Activated naive CD8-positive, alpha-beta T cell treated with anti-CD3 and anti-CD28 coated beads for 36 hours (primary cell): ENCODE measurements around the gene USE1. TPM values are rescaled to one million over a fixed set of nuclear protein-coding genes. Genes with fewer than 3 reads are reported as not detected.
"Not testable (repeated sequence)": the region's sequence is repeated elsewhere in the genome, so short reads cannot be mapped to it uniquely, and the experiment has no call there.

Source experiments
- DNase-seq: peaks from one replicate; pipeline ENCODE4 v3.0.0; 2021
- H3K27ac Mint-ChIP-seq: one replicate; pipeline ENCODE4 v1.8.0; 2022; ENCODE audit warnings: mild to moderate bottlenecking, moderate library complexity, mixed read lengths
- H3K27me3 Mint-ChIP-seq: one replicate; pipeline ENCODE4 v1.8.0; 2022; ENCODE audit warnings: mild to moderate bottlenecking, mixed read lengths
- H3K36me3 Mint-ChIP-seq: one replicate; pipeline ENCODE4 v1.8.0; 2021; ENCODE audit warnings: mild to moderate bottlenecking, mixed read lengths
- H3K4me1 Mint-ChIP-seq: one replicate; pipeline ENCODE4 v1.8.0; 2021; ENCODE audit warnings: mixed read lengths
- H3K4me3 Mint-ChIP-seq: one replicate; pipeline ENCODE4 v1.8.0; 2022; ENCODE audit warnings: mild to moderate bottlenecking, moderate library complexity, mixed read lengths
- H3K9me3 Mint-ChIP-seq: one replicate; pipeline ENCODE4 v1.8.0; 2022; ENCODE audit warnings: mixed read lengths
- total RNA-seq, 2 experiments: library from RNA; stranded (reverse); gene quantifications; one replicate each; pipeline ENCODE4 v1.2.3, GENCODE V29; 2021

Gene USE1
- total RNA-seq: 10 to 100 TPM; 26.5 to 27.1 TPM

- peaks cover 31% of the 10 kb centered on the region for H3K36me3 Mint-ChIP-seq
- H3K27me3 Mint-ChIP-seq: no peaks in the 10 kb centered on the region
- no peaks in the 10 kb centered on the region for H3K9me3 Mint-ChIP-seq
- DNase-seq: peak; percentile 86
- H3K4me1 Mint-ChIP-seq: peaks cover 13% of the 10 kb centered on the region
- H3K4me3 Mint-ChIP-seq: peak within 1 kb of the TSS; percentile 88
- H3K27ac Mint-ChIP-seq: peak within 1 kb of the TSS; percentile 95
These were observed at the start of gene USE1 for GRCh38 chr19:17215127-17215971. Gene USE1, plus strand, starts transcription at chr19:17215357. Its CDS starts 49 bp downstream, at chr19:17215406.

DNA sequence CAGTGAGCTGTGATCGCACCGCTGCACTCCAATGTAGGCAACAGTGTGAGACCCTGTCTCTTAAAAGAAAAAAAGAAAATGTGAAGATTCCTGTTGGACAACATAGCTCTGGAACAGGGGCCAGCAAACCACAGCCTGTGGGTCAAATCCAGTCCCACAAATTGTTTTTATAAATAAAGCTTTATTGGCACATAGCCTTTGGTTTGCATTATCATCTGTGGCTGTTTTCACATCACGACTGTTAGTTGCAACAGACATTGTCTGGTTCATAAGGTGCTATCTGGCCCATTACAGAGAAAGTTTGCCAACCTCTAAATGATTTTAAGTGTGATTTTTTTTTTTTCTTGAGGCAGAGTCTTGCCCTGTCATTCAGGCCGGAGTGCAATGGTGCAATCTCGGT is 49.4 kb upstream of the USE1 start:
- peaks cover 55% of the 10 kb centered on the region for H3K36me3 Mint-ChIP-seq

GRCh38 chr19:17170538-17171297 is 44.4 kb upstream of the USE1 start:
- Mint-ChIP-seq H3K27me3 (no peaks in the 10 kb centered on the region), H3K4me1 (peaks cover 2% of the 10 kb centered on the region)

More for the DNA sequence above, 49.4 kb upstream of the USE1 start:
- no peaks in the 10 kb centered on the region for H3K9me3 Mint-ChIP-seq
- H3K4me1 Mint-ChIP-seq: no peaks in the 10 kb centered on the region
- no peaks in the 10 kb centered on the region for H3K27me3 Mint-ChIP-seq
- H3K27ac Mint-ChIP-seq: no peak overlapping the region
- H3K4me3 Mint-ChIP-seq: no peak overlapping the region
- DNase-seq: no peak

GRCh38 chr19:17171874-17172273 is 43.3 kb upstream of the USE1 start:
- H3K27me3 Mint-ChIP-seq: no peaks in the 10 kb centered on the region
- H3K36me3 Mint-ChIP-seq: peaks cover 26% of the 10 kb centered on the region
- H3K9me3 Mint-ChIP-seq: no peaks in the 10 kb centered on the region
- H3K27ac Mint-ChIP-seq: no peak overlapping the region
- peaks cover 2% of the 10 kb centered on the region for H3K4me1 Mint-ChIP-seq
- no peak for DNase-seq
- no peak overlapping the region for H3K4me3 Mint-ChIP-seq

More at GRCh38 chr19:17170538-17171297, 44.4 kb upstream of the USE1 start:
- H3K36me3 Mint-ChIP-seq: peaks cover 29% of the 10 kb centered on the region
- peak overlapping the region; percentile 65 for H3K27ac Mint-ChIP-seq
- peak; percentile 21 for DNase-seq
- no peaks in the 10 kb centered on the region for H3K9me3 Mint-ChIP-seq
- H3K4me3 Mint-ChIP-seq: no peak overlapping the region

- Mint-ChIP-seq H3K9me3 (no peaks in the 10 kb centered on the region), H3K27me3 (no peaks in the 10 kb centered on the region), H3K4me1 (peaks cover 2% of the 10 kb centered on the region), H3K36me3 (peaks cover 29% of the 10 kb centered on the region), H3K27ac (no peak overlapping the region), H3K4me3 (no peak overlapping the region)
- DNase-seq: no peak
These were observed 42.4 kb upstream of the USE1 start for GRCh38 chr19:17172624-17173345.

DNA sequence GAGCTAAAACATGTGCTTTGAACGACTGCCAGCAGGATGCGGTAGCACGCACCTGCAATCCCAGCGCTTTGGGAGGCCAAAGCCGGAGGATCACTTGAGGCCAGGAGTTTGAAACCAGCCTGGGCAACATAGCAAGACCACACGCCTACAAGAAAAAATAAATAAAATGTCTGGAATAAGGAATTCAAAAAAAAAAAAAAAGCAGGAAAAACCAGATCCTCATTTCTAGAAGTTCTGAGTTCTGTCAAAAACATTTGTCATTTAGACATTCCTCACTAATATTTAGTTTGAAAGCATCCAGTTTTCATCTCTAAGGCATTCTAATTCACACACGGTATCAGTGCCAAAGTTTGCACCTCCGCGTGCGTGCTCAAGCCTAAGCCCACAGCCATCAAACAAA is 36.9 kb upstream of the USE1 start:
- H3K4me1 Mint-ChIP-seq: peaks cover 6% of the 10 kb centered on the region
- H3K27me3 Mint-ChIP-seq: no peaks in the 10 kb centered on the region
- peaks cover 12% of the 10 kb centered on the region for H3K36me3 Mint-ChIP-seq
- H3K9me3 Mint-ChIP-seq: no peaks in the 10 kb centered on the region
- no peak overlapping the region for H3K4me3 Mint-ChIP-seq
- H3K27ac Mint-ChIP-seq: no peak overlapping the region
- no peak for DNase-seq

GRCh38 chr19:17180997-17181702 is 34.0 kb upstream of the USE1 start:
- H3K27ac Mint-ChIP-seq: peak overlapping the region; percentile 63
- no peak overlapping the region for H3K4me3 Mint-ChIP-seq
- no peaks in the 10 kb centered on the region for H3K27me3 Mint-ChIP-seq
- peaks cover 19% of the 10 kb centered on the region for H3K4me1 Mint-ChIP-seq
- H3K36me3 Mint-ChIP-seq: peaks cover 17% of the 10 kb centered on the region
- no peaks in the 10 kb centered on the region for H3K9me3 Mint-ChIP-seq
- DNase-seq: no peak

DNA sequence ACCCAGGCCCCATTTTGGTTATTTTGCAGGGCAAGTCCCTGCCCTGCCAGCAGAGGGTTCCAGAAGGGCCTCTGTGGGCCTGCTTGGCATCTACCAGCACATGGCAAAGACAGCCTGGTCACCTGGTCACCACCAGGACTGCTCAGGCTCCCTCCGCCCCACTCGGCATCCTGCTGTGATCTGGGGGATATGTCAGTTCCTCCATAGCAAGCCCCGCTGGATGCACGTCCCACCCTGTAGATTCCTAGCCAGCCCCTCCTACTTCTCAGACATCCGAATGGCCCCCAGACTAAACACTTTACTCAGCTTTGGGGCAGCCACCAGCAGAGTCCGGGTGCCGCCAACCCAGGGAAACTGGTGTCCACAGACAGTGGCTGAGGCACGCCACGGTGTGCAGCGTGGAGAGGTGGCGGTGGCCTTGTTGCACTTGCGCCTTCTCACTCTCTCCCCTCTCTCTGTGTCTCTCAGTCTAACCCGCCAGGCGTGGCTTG is 31.8 kb upstream of the USE1 start:
- Mint-ChIP-seq H3K27ac (peak overlapping the region; percentile 99), H3K4me3 (peak overlapping the region; percentile 83), H3K4me1 (peaks cover 19% of the 10 kb centered on the region), H3K9me3 (no peaks in the 10 kb centered on the region), H3K27me3 (no peaks in the 10 kb centered on the region), H3K36me3 (peaks cover 18% of the 10 kb centered on the region)
- DNase-seq: peak; percentile 44

GRCh38 chr19:17183858-17184321 is 31.3 kb upstream of the USE1 start:
- Mint-ChIP-seq H3K27me3 (no peaks in the 10 kb centered on the region), H3K27ac (peak overlapping the region; percentile 99), H3K4me3 (peak overlapping the region; percentile 83), H3K4me1 (peaks cover 19% of the 10 kb centered on the region), H3K9me3 (no peaks in the 10 kb centered on the region), H3K36me3 (peaks cover 20% of the 10 kb centered on the region)
- peak; percentile 15 for DNase-seq

GRCh38 chr19:17184371-17184841 is 30.8 kb upstream of the USE1 start:
- DNase-seq: peak; percentile 44
- H3K9me3 Mint-ChIP-seq: no peaks in the 10 kb centered on the region
- H3K36me3 Mint-ChIP-seq: peaks cover 20% of the 10 kb centered on the region
- peak overlapping the region; percentile 99 for H3K27ac Mint-ChIP-seq
- H3K27me3 Mint-ChIP-seq: no peaks in the 10 kb centered on the region
- peak overlapping the region; percentile 83 for H3K4me3 Mint-ChIP-seq
- H3K4me1 Mint-ChIP-seq: peaks cover 19% of the 10 kb centered on the region

- Mint-ChIP-seq H3K27ac (no peak overlapping the region), H3K36me3 (peaks cover 20% of the 10 kb centered on the region), H3K4me3 (no peak overlapping the region), H3K27me3 (no peaks in the 10 kb centered on the region), H3K4me1 (peaks cover 19% of the 10 kb centered on the region), H3K9me3 (no peaks in the 10 kb centered on the region)
- DNase-seq: no peak
These were observed 29.6 kb upstream of the USE1 start for GRCh38 chr19:17185590-17185989.

- not testable (repeated sequence) for H3K27ac Mint-ChIP-seq, DNase-seq, H3K4me3 Mint-ChIP-seq, H3K9me3 Mint-ChIP-seq, H3K4me1 Mint-ChIP-seq, H3K27me3 Mint-ChIP-seq
- H3K36me3 Mint-ChIP-seq: peaks cover 15% of the 10 kb centered on the region
These were observed 23.4 kb upstream of the USE1 start for GRCh38 chr19:17191736-17192135.

- DNase-seq: no peak
These were observed 22.4 kb upstream of the USE1 start for GRCh38 chr19:17192751-17193150.

GRCh38 chr19:17194608-17195007 is 20.5 kb upstream of the USE1 start:
- DNase-seq: no peak
- Mint-ChIP-seq H3K36me3 (peaks cover 25% of the 10 kb centered on the region), H3K27me3 (no peaks in the 10 kb centered on the region), H3K27ac (no peak overlapping the region), H3K9me3 (no peaks in the 10 kb centered on the region), H3K4me3 (no peak overlapping the region), H3K4me1 (no peaks in the 10 kb centered on the region)

More at GRCh38 chr19:17192751-17193150, 22.4 kb upstream of the USE1 start:
- Mint-ChIP-seq H3K27ac (no peak overlapping the region), H3K4me1 (no peaks in the 10 kb centered on the region), H3K4me3 (no peak overlapping the region), H3K36me3 (peaks cover 18% of the 10 kb centered on the region), H3K9me3 (no peaks in the 10 kb centered on the region), H3K27me3 (no peaks in the 10 kb centered on the region)
